Astrocyte (in vitro differentiated cells and primary cell): ENCODE measurements around the gene SLC6A13.

Source experiments
- EZH2 ChIP-seq: IDR thresholded peaks from 2 replicates; pipeline ENCODE4 v1.6.1; 2012; ENCODE audit warnings: mild to moderate bottlenecking, low read length, inconsistent platforms; ENCODE audit not compliant: insufficient read depth
- TF ChIP-seq, protein P1 (sequence below): IDR thresholded peaks from 2 replicates; pipeline ENCODE4 v1.5.1; 2011; ENCODE audit warnings: low read depth, mild to moderate bottlenecking, inconsistent platforms, low read length, moderate library complexity; ENCODE audit not compliant: insufficient read depth

DNA sequence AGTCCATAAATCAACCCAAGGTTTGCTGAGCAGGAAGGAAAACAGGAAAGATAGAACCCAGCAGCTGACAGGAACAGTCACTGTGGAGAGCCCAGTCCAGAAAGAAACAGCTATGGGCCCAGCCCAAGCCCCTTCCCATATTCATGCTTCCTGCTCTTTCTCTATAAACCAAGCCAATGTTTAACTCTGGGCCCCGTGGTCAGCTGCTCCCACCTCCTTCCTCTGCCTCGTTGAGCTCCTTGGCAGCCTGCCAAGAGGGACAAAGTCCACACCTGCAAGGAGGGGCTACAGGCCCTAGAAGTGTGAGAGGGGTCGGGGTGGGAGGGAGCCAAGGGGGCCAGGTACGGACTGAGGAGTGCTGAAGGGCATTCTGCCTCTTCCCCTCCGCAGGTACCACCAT, 10.0 kb downstream of the SLC6A13 start:
- no peak for TF ChIP-seq EZH2
- TF ChIP-seq, protein P1, sequence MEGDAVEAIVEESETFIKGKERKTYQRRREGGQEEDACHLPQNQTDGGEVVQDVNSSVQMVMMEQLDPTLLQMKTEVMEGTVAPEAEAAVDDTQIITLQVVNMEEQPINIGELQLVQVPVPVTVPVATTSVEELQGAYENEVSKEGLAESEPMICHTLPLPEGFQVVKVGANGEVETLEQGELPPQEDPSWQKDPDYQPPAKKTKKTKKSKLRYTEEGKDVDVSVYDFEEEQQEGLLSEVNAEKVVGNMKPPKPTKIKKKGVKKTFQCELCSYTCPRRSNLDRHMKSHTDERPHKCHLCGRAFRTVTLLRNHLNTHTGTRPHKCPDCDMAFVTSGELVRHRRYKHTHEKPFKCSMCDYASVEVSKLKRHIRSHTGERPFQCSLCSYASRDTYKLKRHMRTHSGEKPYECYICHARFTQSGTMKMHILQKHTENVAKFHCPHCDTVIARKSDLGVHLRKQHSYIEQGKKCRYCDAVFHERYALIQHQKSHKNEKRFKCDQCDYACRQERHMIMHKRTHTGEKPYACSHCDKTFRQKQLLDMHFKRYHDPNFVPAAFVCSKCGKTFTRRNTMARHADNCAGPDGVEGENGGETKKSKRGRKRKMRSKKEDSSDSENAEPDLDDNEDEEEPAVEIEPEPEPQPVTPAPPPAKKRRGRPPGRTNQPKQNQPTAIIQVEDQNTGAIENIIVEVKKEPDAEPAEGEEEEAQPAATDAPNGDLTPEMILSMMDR = no peak
